Measurements from ENCODE around the gene DDX56. TPM values are rescaled to one million over a fixed set of nuclear protein-coding genes. Genes with fewer than 3 reads are reported as not detected.
A peak's percentile ranks its signal among the peaks of the same experiment; 100 is the strongest.

Gene DDX56
- total RNA-seq, 1 experiment from 2014 or later = 147 TPM

DNA sequence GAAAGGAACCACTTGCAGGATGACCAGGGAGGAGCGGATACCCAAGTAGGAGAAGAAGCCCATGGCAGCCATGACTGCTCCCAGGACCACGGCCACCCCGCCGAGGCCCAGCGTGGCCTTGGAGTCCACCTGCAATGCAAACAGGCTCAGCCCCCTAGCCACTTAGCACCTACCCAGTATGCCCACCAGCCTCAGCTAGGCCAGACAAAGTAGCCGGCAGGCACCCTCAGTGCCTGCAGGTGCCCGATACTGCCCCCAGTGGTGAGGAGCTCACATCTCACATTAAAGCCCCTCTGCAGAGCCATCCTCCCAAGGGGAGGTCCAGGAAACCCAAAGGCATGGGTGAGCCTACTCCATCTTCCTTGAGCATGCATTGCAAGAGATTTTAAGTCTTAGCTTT, 39.2 kb downstream of the DDX56 start:
- ChIA-PET CTCF (interaction anchor here (0.5 to 1.0 kb wide), 5 partner anchors 12 to 465 kb away, joined by 3 to 20 read pairs (median 4); no protein-coding TSS in a partner anchor), POLR2A (no interaction called here)
- Histone ChIP-seq H3K27me3 (ENCODE audit: control insufficient read depth, insufficient read depth, low read length) (no peaks in the 10 kb centered on the region), H3K4me1 (ENCODE audit: control insufficient read depth, insufficient read depth, low read length) (no peaks in the 10 kb centered on the region), H3K36me3 (ENCODE audit: control insufficient read depth, insufficient read depth, low read length) (no peaks in the 10 kb centered on the region), H3K27ac (ENCODE audit: low read length) (no peak overlapping the region), H3K4me3 (ENCODE audit: low read depth in 2 of 2, low read length in 2 of 2) (no peak overlapping the region), H3K9me3 (ENCODE audit: control insufficient read depth, insufficient read depth, low read depth, low read length) (no peaks in the 10 kb centered on the region)
- no TSS peak for BruUV-seq (replicated peaks)
- DNase-seq (ENCODE audit: low read depth, low spot score) (peak; percentile 18), ATAC-seq (peak; percentile 64; the same call in 1 of the 2 replicates)
- in situ Hi-C loops (cut with HindIII; ENCODE audit: low pct_unique_long_range_greater_than_20kb, low sequenced_read_pairs) = no loop called here
- intact Hi-C loops (cut with micrococcal nuclease; ENCODE audit: unreplicated experiment) = no loop called here
- no peak for TF ChIP-seq SIN3A (IDR thresholded peaks at IDR 0.05; ENCODE audit: borderline replicate concordance, insufficient read depth, low read depth, low read length)
- no peak for TF ChIP-seq POLR2AphosphoS5 (IDR thresholded peaks at IDR 0.05; ENCODE audit: low read depth, low read length)
- TF ChIP-seq, protein P1, sequence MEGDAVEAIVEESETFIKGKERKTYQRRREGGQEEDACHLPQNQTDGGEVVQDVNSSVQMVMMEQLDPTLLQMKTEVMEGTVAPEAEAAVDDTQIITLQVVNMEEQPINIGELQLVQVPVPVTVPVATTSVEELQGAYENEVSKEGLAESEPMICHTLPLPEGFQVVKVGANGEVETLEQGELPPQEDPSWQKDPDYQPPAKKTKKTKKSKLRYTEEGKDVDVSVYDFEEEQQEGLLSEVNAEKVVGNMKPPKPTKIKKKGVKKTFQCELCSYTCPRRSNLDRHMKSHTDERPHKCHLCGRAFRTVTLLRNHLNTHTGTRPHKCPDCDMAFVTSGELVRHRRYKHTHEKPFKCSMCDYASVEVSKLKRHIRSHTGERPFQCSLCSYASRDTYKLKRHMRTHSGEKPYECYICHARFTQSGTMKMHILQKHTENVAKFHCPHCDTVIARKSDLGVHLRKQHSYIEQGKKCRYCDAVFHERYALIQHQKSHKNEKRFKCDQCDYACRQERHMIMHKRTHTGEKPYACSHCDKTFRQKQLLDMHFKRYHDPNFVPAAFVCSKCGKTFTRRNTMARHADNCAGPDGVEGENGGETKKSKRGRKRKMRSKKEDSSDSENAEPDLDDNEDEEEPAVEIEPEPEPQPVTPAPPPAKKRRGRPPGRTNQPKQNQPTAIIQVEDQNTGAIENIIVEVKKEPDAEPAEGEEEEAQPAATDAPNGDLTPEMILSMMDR (IDR thresholded peaks at IDR 0.05) = no peak; the same call in 1 of the 2 replicates
- TF ChIP-seq TCF7L2 (IDR thresholded peaks at IDR 0.05; ENCODE audit: low read depth, low read length) = no peak

DNA sequence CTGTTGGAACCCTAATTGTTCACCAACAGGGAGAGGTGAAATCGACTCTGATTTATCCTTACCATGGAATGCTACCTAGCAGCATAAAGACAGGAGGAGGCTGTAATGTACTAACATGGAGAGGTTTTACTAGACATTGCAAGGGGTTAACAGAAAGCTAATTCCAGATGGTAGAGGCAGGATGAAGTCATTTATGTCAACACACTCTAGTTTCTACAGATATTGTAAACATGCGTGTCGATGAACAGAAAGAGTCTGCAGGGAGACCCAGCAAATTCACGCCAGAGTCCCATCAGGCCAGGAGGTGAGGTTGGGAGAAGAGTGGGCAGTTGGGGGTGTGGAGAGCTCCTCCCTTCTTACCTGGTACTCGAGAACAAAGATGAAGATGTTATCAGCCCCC, 39.6 kb downstream of the DDX56 start:
- ChIA-PET CTCF (interaction anchor here (0.5 to 1.0 kb wide), 3 partner anchors 22 to 465 kb away, joined by 3 to 4 read pairs (median 4); no protein-coding TSS in a partner anchor), POLR2A (no interaction called here)
- BruUV-seq (replicated peaks) = no TSS peak
- Histone ChIP-seq H3K4me1 (ENCODE audit: control insufficient read depth, insufficient read depth, low read length) (no peaks in the 10 kb centered on the region), H3K36me3 (ENCODE audit: control insufficient read depth, insufficient read depth, low read length) (no peaks in the 10 kb centered on the region), H3K9me3 (ENCODE audit: control insufficient read depth, insufficient read depth, low read depth, low read length) (no peaks in the 10 kb centered on the region), H3K27me3 (ENCODE audit: control insufficient read depth, insufficient read depth, low read length) (no peaks in the 10 kb centered on the region), H3K4me3 (ENCODE audit: low read depth in 2 of 2, low read length in 2 of 2) (no peak overlapping the region), H3K27ac (ENCODE audit: low read length) (no peak overlapping the region)
- intact Hi-C loops (cut with micrococcal nuclease; ENCODE audit: unreplicated experiment) (no loop called here), in situ Hi-C loops (cut with HindIII; ENCODE audit: low pct_unique_long_range_greater_than_20kb, low sequenced_read_pairs) (no loop called here)
- TF ChIP-seq SIN3A (IDR thresholded peaks at IDR 0.05; ENCODE audit: borderline replicate concordance, insufficient read depth, low read depth, low read length) (no peak), POLR2AphosphoS5 (IDR thresholded peaks at IDR 0.05; ENCODE audit: low read depth, low read length) (no peak), TCF7L2 (IDR thresholded peaks at IDR 0.05; ENCODE audit: low read depth, low read length) (no peak)
- TF ChIP-seq, protein P1 (IDR thresholded peaks at IDR 0.05) = no peak
- TF ChIP-seq, protein P2, sequence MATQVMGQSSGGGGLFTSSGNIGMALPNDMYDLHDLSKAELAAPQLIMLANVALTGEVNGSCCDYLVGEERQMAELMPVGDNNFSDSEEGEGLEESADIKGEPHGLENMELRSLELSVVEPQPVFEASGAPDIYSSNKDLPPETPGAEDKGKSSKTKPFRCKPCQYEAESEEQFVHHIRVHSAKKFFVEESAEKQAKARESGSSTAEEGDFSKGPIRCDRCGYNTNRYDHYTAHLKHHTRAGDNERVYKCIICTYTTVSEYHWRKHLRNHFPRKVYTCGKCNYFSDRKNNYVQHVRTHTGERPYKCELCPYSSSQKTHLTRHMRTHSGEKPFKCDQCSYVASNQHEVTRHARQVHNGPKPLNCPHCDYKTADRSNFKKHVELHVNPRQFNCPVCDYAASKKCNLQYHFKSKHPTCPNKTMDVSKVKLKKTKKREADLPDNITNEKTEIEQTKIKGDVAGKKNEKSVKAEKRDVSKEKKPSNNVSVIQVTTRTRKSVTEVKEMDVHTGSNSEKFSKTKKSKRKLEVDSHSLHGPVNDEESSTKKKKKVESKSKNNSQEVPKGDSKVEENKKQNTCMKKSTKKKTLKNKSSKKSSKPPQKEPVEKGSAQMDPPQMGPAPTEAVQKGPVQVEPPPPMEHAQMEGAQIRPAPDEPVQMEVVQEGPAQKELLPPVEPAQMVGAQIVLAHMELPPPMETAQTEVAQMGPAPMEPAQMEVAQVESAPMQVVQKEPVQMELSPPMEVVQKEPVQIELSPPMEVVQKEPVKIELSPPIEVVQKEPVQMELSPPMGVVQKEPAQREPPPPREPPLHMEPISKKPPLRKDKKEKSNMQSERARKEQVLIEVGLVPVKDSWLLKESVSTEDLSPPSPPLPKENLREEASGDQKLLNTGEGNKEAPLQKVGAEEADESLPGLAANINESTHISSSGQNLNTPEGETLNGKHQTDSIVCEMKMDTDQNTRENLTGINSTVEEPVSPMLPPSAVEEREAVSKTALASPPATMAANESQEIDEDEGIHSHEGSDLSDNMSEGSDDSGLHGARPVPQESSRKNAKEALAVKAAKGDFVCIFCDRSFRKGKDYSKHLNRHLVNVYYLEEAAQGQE (IDR thresholded peaks at IDR 0.05; ENCODE audit: insufficient read depth in 1 of 2, low read depth in 2 of 2, low read length in 1 of 2) = no peak
- ATAC-seq (no peak), DNase-seq (ENCODE audit: low read depth, low spot score) (no peak)
